ENCODE data around the gene CAPN10.
A peak's percentile ranks its signal among the peaks of the same experiment; 100 is the strongest.

CAPN10 gene

DNA sequence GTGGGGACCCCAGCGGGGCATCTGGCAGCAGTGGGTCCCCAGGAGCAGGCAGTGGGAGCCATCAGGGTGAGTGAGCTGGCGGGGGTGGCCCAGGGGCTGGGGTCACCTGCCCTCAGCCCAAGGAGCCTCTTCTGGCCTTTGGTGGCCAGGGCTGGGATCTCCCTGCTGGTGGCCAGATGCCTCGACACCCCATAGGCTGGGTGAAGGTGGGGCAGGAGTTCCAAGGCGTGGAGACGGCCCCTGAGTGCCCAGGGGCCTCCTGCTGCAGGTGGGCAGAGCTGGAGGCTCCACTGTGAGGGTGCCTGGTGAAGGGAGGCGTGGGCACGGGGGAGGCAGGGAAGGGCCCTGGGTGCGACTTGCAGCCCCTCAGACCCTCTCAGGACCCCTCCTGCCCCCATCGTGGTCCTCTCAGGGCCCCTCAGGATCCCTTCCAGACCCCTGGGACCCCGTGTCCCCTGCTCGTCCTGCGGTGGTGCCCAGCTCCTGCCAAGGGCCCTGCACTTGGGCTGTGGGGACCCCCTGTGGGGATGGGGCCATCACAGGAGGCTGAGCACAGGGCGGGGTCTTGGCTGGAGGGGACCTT is 33.7 kb downstream of the CAPN10 start:
- Histone ChIP-seq H3K27me3 (ENCODE audit: insufficient read depth, poor library complexity, severe bottlenecking) (no peaks in the 10 kb centered on the region), H3K27ac (replicated peaks) (no peak overlapping the region), H3K4me3 (replicated peaks; ENCODE audit: insufficient read depth, low read length) (no peak overlapping the region)
- no peak for DNase-seq (ENCODE audit: low read depth in 1 of 2, low spot score in 1 of 2)
- TF ChIP-seq GABPA (IDR thresholded peaks at IDR 0.05; ENCODE audit: low read depth): no peak

DNA sequence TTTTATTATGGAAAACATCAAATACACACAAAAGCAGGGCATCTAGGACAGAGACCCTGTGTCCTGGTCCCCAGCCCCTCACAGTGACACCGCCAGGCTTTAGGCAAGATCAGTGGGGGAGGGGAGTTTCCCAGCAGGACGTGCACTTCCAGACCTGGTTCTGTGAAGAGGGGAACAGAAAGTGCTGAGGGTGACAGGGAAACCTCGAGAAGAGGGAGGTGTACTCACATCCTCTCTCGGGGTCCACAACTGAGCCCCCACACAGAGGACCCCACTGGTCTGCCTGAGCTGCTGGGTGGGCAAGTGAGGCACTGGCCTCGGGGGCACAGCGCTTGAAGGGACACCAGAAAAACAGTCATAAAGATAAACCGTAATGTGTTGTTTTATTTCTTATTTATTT is 34.3 kb downstream of the CAPN10 start:
- DNase-seq (ENCODE audit: low read depth in 1 of 2, low spot score in 1 of 2): no peak
- Histone ChIP-seq H3K4me3 (replicated peaks; ENCODE audit: insufficient read depth, low read length) (no peak overlapping the region), H3K27me3 (ENCODE audit: insufficient read depth, poor library complexity, severe bottlenecking) (no peaks in the 10 kb centered on the region), H3K27ac (replicated peaks) (peak overlapping the region; percentile 42)
- TF ChIP-seq GABPA (IDR thresholded peaks at IDR 0.05; ENCODE audit: low read depth): no peak
- no peak for TF ChIP-seq REST (IDR thresholded peaks at IDR 0.05; ENCODE audit: insufficient replicate concordance, low read depth)
- TF ChIP-seq POLR2AphosphoS5 (IDR thresholded peaks at IDR 0.05; ENCODE audit: low read depth): no peak
- TF ChIP-seq SPI1 (IDR thresholded peaks at IDR 0.05; ENCODE audit: borderline replicate concordance, low read depth): no peak
- TF ChIP-seq, protein P1, sequence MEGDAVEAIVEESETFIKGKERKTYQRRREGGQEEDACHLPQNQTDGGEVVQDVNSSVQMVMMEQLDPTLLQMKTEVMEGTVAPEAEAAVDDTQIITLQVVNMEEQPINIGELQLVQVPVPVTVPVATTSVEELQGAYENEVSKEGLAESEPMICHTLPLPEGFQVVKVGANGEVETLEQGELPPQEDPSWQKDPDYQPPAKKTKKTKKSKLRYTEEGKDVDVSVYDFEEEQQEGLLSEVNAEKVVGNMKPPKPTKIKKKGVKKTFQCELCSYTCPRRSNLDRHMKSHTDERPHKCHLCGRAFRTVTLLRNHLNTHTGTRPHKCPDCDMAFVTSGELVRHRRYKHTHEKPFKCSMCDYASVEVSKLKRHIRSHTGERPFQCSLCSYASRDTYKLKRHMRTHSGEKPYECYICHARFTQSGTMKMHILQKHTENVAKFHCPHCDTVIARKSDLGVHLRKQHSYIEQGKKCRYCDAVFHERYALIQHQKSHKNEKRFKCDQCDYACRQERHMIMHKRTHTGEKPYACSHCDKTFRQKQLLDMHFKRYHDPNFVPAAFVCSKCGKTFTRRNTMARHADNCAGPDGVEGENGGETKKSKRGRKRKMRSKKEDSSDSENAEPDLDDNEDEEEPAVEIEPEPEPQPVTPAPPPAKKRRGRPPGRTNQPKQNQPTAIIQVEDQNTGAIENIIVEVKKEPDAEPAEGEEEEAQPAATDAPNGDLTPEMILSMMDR (IDR thresholded peaks at IDR 0.05; ENCODE audit: insufficient read depth, low read length): no peak

DNA sequence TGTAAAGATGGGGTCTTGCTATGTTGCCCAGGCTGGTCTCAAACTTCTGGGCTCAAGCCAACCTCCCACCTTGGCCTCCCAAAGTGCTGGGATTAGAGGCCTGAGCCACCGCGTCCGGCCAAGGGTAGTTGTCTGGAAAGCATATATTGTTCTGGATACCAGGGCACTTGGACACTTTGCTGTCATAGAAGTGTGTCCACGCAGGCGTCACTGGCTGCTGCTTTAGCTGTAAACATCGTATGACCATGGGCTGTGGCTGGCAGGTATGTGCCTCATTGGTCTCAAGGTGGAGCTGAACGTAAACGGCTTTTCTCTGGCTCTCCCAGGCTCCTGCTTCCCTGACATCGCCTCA is 35.5 kb downstream of the CAPN10 start:
- Histone ChIP-seq H3K4me3 (replicated peaks; ENCODE audit: insufficient read depth, low read length) (no peak overlapping the region), H3K27me3 (ENCODE audit: insufficient read depth, poor library complexity, severe bottlenecking) (no peaks in the 10 kb centered on the region), H3K27ac (replicated peaks) (peak overlapping the region; percentile 42)
- DNase-seq (ENCODE audit: low read depth in 1 of 2, low spot score in 1 of 2): no peak
- TF ChIP-seq GABPA (IDR thresholded peaks at IDR 0.05; ENCODE audit: low read depth): no peak
- no peak for TF ChIP-seq SPI1 (IDR thresholded peaks at IDR 0.05; ENCODE audit: borderline replicate concordance, low read depth)
- TF ChIP-seq POLR2AphosphoS5 (IDR thresholded peaks at IDR 0.05; ENCODE audit: low read depth): no peak
- no peak for TF ChIP-seq REST (IDR thresholded peaks at IDR 0.05; ENCODE audit: insufficient replicate concordance, low read depth)
- TF ChIP-seq, protein P1 (IDR thresholded peaks at IDR 0.05; ENCODE audit: insufficient read depth, low read length): no peak

GRCh38 chr2:240622531-240623235 is 36.1 kb downstream of the CAPN10 start:
- Histone ChIP-seq H3K4me3 (replicated peaks; ENCODE audit: insufficient read depth, low read length) (no peak overlapping the region), H3K27me3 (ENCODE audit: insufficient read depth, poor library complexity, severe bottlenecking) (no peaks in the 10 kb centered on the region), H3K27ac (replicated peaks) (peak overlapping the region; percentile 42)
- peak in 1 of 2 experiments; percentile 43 for DNase-seq (ENCODE audit: low read depth in 1 of 2, low spot score in 1 of 2)
- no peak for TF ChIP-seq SPI1 (IDR thresholded peaks at IDR 0.05; ENCODE audit: borderline replicate concordance, low read depth)
- TF ChIP-seq GABPA (IDR thresholded peaks at IDR 0.05; ENCODE audit: low read depth): no peak
- TF ChIP-seq POLR2AphosphoS5 (IDR thresholded peaks at IDR 0.05; ENCODE audit: low read depth): no peak
- TF ChIP-seq, protein P1 (IDR thresholded peaks at IDR 0.05; ENCODE audit: insufficient read depth, low read length): no peak

All from HL-60 (cell line).